ENCODE data around the gene IFT20. TPM values are rescaled to one million over a fixed set of nuclear protein-coding genes. Genes with fewer than 3 reads are reported as not detected.

Gene IFT20
- polyA plus RNA-seq, 1 donor (not counting 4 experiments of a cell fraction or from before 2014, with no cell fraction given) = 28.7 TPM

DNA sequence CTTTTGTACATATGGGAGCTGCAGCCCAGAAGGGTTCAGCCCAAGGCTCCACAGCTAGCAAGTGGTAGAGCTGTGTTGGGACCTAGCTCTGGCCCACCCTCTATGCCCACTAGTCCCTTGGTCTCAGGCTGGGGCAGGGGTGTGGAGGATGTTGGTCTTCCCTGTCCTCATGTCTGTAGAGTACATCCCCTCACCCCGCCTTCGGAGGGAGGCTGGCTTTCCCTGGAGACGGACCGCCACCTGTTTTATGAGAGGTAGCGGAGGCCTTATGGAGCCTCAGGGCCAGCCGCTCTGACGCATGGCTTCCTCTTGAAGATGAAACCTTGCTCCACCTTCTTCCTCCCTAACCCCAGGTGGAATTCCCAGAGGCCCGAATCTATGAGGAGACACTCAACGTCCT is 8.7 kb upstream of the IFT20 start:
- no peak overlapping the region for H3K4me3 ChIP-seq (ENCODE audit: control insufficient read depth in 2 of 3, extremely low read depth in 1 of 3, insufficient read depth in 2 of 3, low read depth in 1 of 3, low read length in 3 of 3)
- H3K79me2 ChIP-seq (ENCODE audit: control insufficient read depth, insufficient read depth, low read length) = peaks cover 21% of the 10 kb centered on the region
- no peak overlapping the region for H2AFZ ChIP-seq (ENCODE audit: control insufficient read depth, low read length)
- H3K27ac ChIP-seq (ENCODE audit: control insufficient read depth, insufficient read depth, low read length) = no peak overlapping the region
- no peaks in the 10 kb centered on the region for H3K9me3 ChIP-seq (ENCODE audit: control insufficient read depth, low read depth, low read length)
- H3K9me1 ChIP-seq (ENCODE audit: control insufficient read depth, extremely low read depth, insufficient read depth, low read length) = peaks cover 3% of the 10 kb centered on the region
- FAIRE-seq = no peak
- no peak overlapping the region for H3K4me2 ChIP-seq (ENCODE audit: control insufficient read depth, extremely low read depth, insufficient read depth, low read depth, low read length)
- peaks cover 6% of the 10 kb centered on the region for H4K20me1 ChIP-seq (ENCODE audit: control insufficient read depth, extremely low read depth, insufficient read depth, low read length)
- no peak for TF ChIP-seq EZH2 (IDR thresholded peaks at IDR 0.05; ENCODE audit: low read length)
- TF ChIP-seq, protein P1, sequence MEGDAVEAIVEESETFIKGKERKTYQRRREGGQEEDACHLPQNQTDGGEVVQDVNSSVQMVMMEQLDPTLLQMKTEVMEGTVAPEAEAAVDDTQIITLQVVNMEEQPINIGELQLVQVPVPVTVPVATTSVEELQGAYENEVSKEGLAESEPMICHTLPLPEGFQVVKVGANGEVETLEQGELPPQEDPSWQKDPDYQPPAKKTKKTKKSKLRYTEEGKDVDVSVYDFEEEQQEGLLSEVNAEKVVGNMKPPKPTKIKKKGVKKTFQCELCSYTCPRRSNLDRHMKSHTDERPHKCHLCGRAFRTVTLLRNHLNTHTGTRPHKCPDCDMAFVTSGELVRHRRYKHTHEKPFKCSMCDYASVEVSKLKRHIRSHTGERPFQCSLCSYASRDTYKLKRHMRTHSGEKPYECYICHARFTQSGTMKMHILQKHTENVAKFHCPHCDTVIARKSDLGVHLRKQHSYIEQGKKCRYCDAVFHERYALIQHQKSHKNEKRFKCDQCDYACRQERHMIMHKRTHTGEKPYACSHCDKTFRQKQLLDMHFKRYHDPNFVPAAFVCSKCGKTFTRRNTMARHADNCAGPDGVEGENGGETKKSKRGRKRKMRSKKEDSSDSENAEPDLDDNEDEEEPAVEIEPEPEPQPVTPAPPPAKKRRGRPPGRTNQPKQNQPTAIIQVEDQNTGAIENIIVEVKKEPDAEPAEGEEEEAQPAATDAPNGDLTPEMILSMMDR (optimal IDR thresholded peaks at IDR 0.05 in 1 of 3, IDR thresholded peaks at IDR 0.05 in 1 of 3, conservative IDR thresholded peaks at IDR 0.05 in 1 of 3; ENCODE audit: extremely low read depth in 1 of 3, insufficient read depth in 2 of 3, low read length in 3 of 3) = no peak
- H3K27me3 ChIP-seq (ENCODE audit: control insufficient read depth, extremely low read depth, insufficient read depth, low read length) = no peaks in the 10 kb centered on the region
- dilution Hi-C loops (cut with MboI; ENCODE audit: extremely low pct_ligation_motif_present, low sequenced_read_pairs) = no loop called here
- peaks cover 33% of the 10 kb centered on the region for H3K4me1 ChIP-seq (ENCODE audit: control insufficient read depth, extremely low read depth, insufficient read depth, low read length)
- H3K9ac ChIP-seq (ENCODE audit: control insufficient read depth, extremely low read depth, insufficient read depth, low read length) = no peak overlapping the region
- no peak for DNase-seq (ENCODE audit: low read depth, low spot score)
- H3K36me3 ChIP-seq (ENCODE audit: control insufficient read depth in 2 of 2, extremely low read depth in 1 of 2, insufficient read depth in 2 of 2, low read length in 2 of 2) = peaks cover 66 to 70% of the 10 kb centered on the region in 2 experiments

DNA sequence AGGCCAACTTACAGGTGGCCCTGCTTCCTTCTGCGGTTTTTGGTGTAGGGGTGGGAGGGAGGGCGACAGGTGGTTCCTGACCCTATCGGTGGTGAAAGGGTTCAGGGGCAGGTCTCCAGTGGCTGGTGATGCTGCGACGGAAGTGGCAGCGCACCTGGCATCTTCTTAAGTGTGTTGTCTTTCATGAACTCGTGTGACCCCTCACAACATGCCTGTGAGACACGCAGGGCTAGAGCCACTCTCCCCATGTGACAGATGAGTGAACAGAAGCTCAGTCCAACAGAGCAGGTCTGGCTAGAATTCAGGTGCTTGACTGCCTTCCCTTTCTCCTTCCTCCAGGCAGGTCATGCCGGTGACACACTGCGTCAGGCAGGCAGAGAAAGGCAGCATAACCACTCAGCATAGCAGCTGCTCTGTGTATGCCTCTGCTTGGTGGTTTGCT is 8.2 kb upstream of the IFT20 start:
- Histone ChIP-seq H3K4me1 (ENCODE audit: control insufficient read depth, extremely low read depth, insufficient read depth, low read length) (peaks cover 36% of the 10 kb centered on the region), H3K9ac (ENCODE audit: control insufficient read depth, extremely low read depth, insufficient read depth, low read length) (no peak overlapping the region), H3K79me2 (ENCODE audit: control insufficient read depth, insufficient read depth, low read length) (peaks cover 25% of the 10 kb centered on the region), H3K36me3 (ENCODE audit: control insufficient read depth in 2 of 2, extremely low read depth in 1 of 2, insufficient read depth in 2 of 2, low read length in 2 of 2) (peaks cover 65 to 66% of the 10 kb centered on the region in 2 experiments), H3K27me3 (ENCODE audit: control insufficient read depth, extremely low read depth, insufficient read depth, low read length) (no peaks in the 10 kb centered on the region), H4K20me1 (ENCODE audit: control insufficient read depth, extremely low read depth, insufficient read depth, low read length) (peaks cover 9% of the 10 kb centered on the region), H3K4me3 (ENCODE audit: control insufficient read depth in 2 of 3, extremely low read depth in 1 of 3, insufficient read depth in 2 of 3, low read depth in 1 of 3, low read length in 3 of 3) (no peak overlapping the region), H3K27ac (ENCODE audit: control insufficient read depth, insufficient read depth, low read length) (no peak overlapping the region), H3K4me2 (ENCODE audit: control insufficient read depth, extremely low read depth, insufficient read depth, low read depth, low read length) (no peak overlapping the region), H2AFZ (ENCODE audit: control insufficient read depth, low read length) (no peak overlapping the region), H3K9me3 (ENCODE audit: control insufficient read depth, low read depth, low read length) (no peaks in the 10 kb centered on the region), H3K9me1 (ENCODE audit: control insufficient read depth, extremely low read depth, insufficient read depth, low read length) (peaks cover 4% of the 10 kb centered on the region)
- dilution Hi-C loops (cut with MboI; ENCODE audit: extremely low pct_ligation_motif_present, low sequenced_read_pairs) = no loop called here
- TF ChIP-seq, protein P1 (optimal IDR thresholded peaks at IDR 0.05 in 1 of 3, IDR thresholded peaks at IDR 0.05 in 1 of 3, conservative IDR thresholded peaks at IDR 0.05 in 1 of 3; ENCODE audit: extremely low read depth in 1 of 3, insufficient read depth in 2 of 3, low read length in 3 of 3) = no peak
- no peak for TF ChIP-seq EZH2 (IDR thresholded peaks at IDR 0.05; ENCODE audit: low read length)
- DNase-seq (ENCODE audit: low read depth, low spot score) = no peak
- no peak for FAIRE-seq

Measured in keratinocyte (primary cell).